ENCODE data around the gene CCS. TPM values are rescaled to one million over a fixed set of nuclear protein-coding genes. Genes with fewer than 3 reads are reported as not detected.

Gene CCS
- total and polyA plus RNA-seq, 2 donors (not counting 1 experiment from before 2014, with no cell fraction given), result 87.8 to 174 TPM

DNA sequence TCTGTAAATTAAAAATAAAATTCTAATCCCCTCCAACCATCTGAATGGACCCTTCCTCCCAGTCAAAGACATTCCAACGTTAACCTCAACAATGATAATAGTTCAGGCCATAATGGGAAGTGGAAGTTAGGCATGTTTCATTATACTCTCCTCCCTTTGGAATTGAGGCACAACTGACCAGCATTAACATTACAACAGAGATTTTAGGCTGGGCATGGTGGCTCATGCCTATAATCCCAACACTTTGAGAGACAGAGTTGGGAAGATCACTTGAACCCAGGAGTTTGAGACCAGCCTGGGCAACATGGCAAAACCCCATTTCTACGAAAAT, 22.2 kb upstream of the CCS start:
- H3K27me3 Mint-ChIP-seq, result peaks cover 30% of the 10 kb centered on the region
- WGBS (ENCODE audit: insufficient coverage), result 100% methylated on average over 1 of the region's 2 CpGs
- H3K27ac Mint-ChIP-seq, result no peak overlapping the region
- Histone ChIP-seq H2AFZ (ENCODE audit: insufficient read depth, low read depth, low read length, poor library complexity, severe bottlenecking) (no peak overlapping the region), H3K79me2 (ENCODE audit: control insufficient read depth, insufficient read depth, low read length) (no peaks in the 10 kb centered on the region), H3K9me3 (ENCODE audit: control extremely low read depth in 1 of 3, control insufficient read depth in 2 of 3, insufficient read depth in 1 of 3, low read length in 2 of 3) (no peaks in the 10 kb centered on the region), H3K27me3 (replicated peaks in 1 of 4; ENCODE audit: control extremely low read depth in 1 of 4, control insufficient read depth in 3 of 4, insufficient read depth in 4 of 4, low read length in 3 of 4) (peaks cover 0 to 22% (median 3%) of the 10 kb centered on the region in 4 experiments), H3K4me3 (ENCODE audit: control extremely low read depth in 1 of 5, extremely low read depth in 1 of 5, insufficient read depth in 1 of 5, low read depth in 2 of 5, low read length in 4 of 5) (no peak overlapping the region), H3K9ac (ENCODE audit: low read length) (no peak overlapping the region), H3K27ac (ENCODE audit: low read length in 2 of 2) (no peak overlapping the region), H4K20me1 (ENCODE audit: control insufficient read depth, insufficient read depth, low read length, poor library complexity, severe bottlenecking) (no peaks in the 10 kb centered on the region), H3K36me3 (replicated peaks in 1 of 2; ENCODE audit: control extremely low read depth in 1 of 2, control insufficient read depth in 1 of 2, extremely low read depth in 1 of 2, insufficient read depth in 2 of 2, low read length in 1 of 2) (no peaks in the 10 kb centered on the region), H3K4me1 (ENCODE audit: control insufficient read depth in 2 of 2, insufficient read depth in 2 of 2, low read length in 2 of 2) (peaks cover 9 to 11% of the 10 kb centered on the region in 2 donors), H3K4me2 (replicated peaks; ENCODE audit: low read depth, low read length, poor library complexity, severe bottlenecking) (no peak overlapping the region)
- CTCF ChIA-PET, result no interaction called here
- H3K4me3 Mint-ChIP-seq, result no peak overlapping the region
- ATAC-seq (ENCODE audit: low read depth) (no peak), DNase-seq (no peak)
- intact Hi-C loops (cut with micrococcal nuclease), result no loop called here
- POLR2A ChIA-PET, result interaction anchor here (0.7 kb wide), 1 partner anchor 463 kb away, joined by 3 read pairs; no protein-coding TSS in a partner anchor
- H3K4me1 Mint-ChIP-seq, result peaks cover 10% of the 10 kb centered on the region
- no peaks in the 10 kb centered on the region for H3K9me3 Mint-ChIP-seq (ENCODE audit: insufficient read depth)
- no peak for TF ChIP-seq EZH2 (IDR thresholded peaks at IDR 0.05; ENCODE audit: borderline replicate concordance, insufficient read depth, low read depth, low read length, poor library complexity, severe bottlenecking)
- TF ChIP-seq, protein P1, sequence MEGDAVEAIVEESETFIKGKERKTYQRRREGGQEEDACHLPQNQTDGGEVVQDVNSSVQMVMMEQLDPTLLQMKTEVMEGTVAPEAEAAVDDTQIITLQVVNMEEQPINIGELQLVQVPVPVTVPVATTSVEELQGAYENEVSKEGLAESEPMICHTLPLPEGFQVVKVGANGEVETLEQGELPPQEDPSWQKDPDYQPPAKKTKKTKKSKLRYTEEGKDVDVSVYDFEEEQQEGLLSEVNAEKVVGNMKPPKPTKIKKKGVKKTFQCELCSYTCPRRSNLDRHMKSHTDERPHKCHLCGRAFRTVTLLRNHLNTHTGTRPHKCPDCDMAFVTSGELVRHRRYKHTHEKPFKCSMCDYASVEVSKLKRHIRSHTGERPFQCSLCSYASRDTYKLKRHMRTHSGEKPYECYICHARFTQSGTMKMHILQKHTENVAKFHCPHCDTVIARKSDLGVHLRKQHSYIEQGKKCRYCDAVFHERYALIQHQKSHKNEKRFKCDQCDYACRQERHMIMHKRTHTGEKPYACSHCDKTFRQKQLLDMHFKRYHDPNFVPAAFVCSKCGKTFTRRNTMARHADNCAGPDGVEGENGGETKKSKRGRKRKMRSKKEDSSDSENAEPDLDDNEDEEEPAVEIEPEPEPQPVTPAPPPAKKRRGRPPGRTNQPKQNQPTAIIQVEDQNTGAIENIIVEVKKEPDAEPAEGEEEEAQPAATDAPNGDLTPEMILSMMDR (IDR thresholded peaks at IDR 0.05), result no peak

- H3K27ac ChIP-seq (ENCODE audit: low read length in 2 of 2), result no peak overlapping the region
- peak overlapping the region in 2 of 5 experiments; percentile 1 to 12 for H3K4me3 ChIP-seq (ENCODE audit: control extremely low read depth in 1 of 5, extremely low read depth in 1 of 5, insufficient read depth in 1 of 5, low read depth in 2 of 5, low read length in 4 of 5)
- H3K9ac ChIP-seq (ENCODE audit: low read length), result no peak overlapping the region
- peaks cover 24% of the 10 kb centered on the region for H3K27me3 Mint-ChIP-seq
- peaks cover 3 to 7% of the 10 kb centered on the region in 2 donors for H3K4me1 ChIP-seq (ENCODE audit: control insufficient read depth in 2 of 2, insufficient read depth in 2 of 2, low read length in 2 of 2)
- H3K4me1 Mint-ChIP-seq, result peaks cover 8% of the 10 kb centered on the region
- intact Hi-C loops (cut with micrococcal nuclease), result loop anchor here (1.0 to 2.0 kb wide), 4 partner anchors 38 to 255 kb away; partner anchors contain the start of gene RBM4
- no peaks in the 10 kb centered on the region for H4K20me1 ChIP-seq (ENCODE audit: control insufficient read depth, insufficient read depth, low read length, poor library complexity, severe bottlenecking)
- H3K27me3 ChIP-seq (replicated peaks in 1 of 4; ENCODE audit: control extremely low read depth in 1 of 4, control insufficient read depth in 3 of 4, insufficient read depth in 4 of 4, low read length in 3 of 4), result no peaks in the 10 kb centered on the region
- peak overlapping the region; percentile 45 for H2AFZ ChIP-seq (ENCODE audit: insufficient read depth, low read depth, low read length, poor library complexity, severe bottlenecking)
- WGBS (ENCODE audit: insufficient coverage), result 24% methylated on average over 20 of the region's 25 CpGs
- no peaks in the 10 kb centered on the region for H3K36me3 ChIP-seq (replicated peaks in 1 of 2; ENCODE audit: control extremely low read depth in 1 of 2, control insufficient read depth in 1 of 2, extremely low read depth in 1 of 2, insufficient read depth in 2 of 2, low read length in 1 of 2)
- ChIA-PET POLR2A (interaction anchor here (1.3 kb wide), 1 partner anchor 99 kb away, joined by 8 read pairs; the partner anchor contains the start of gene RBM4B), CTCF (interaction anchor here (0.6 to 12.2 kb wide), 19 partner anchors 11 to 264 kb away, joined by 3 to 301 read pairs (median 6); partner anchors contain the start of genes CCDC87, CCS, CTSF and RBM4)
- peak; percentile 91 for ATAC-seq (ENCODE audit: low read depth)
- no peaks in the 10 kb centered on the region for H3K79me2 ChIP-seq (ENCODE audit: control insufficient read depth, insufficient read depth, low read length)
- H3K4me3 Mint-ChIP-seq, result peak overlapping the region; percentile 18
- TF ChIP-seq, protein P1 (IDR thresholded peaks at IDR 0.05), result peak; percentile 84
- no peak for TF ChIP-seq EZH2 (IDR thresholded peaks at IDR 0.05; ENCODE audit: borderline replicate concordance, insufficient read depth, low read depth, low read length, poor library complexity, severe bottlenecking)
- DNase-seq, result peak; percentile 85
- H3K27ac Mint-ChIP-seq, result no peak overlapping the region
- H3K9me3 Mint-ChIP-seq (ENCODE audit: insufficient read depth), result peaks cover 3% of the 10 kb centered on the region
- H3K4me2 ChIP-seq (replicated peaks; ENCODE audit: low read depth, low read length, poor library complexity, severe bottlenecking), result peak overlapping the region; percentile 60
- H3K9me3 ChIP-seq (ENCODE audit: control extremely low read depth in 1 of 3, control insufficient read depth in 2 of 3, insufficient read depth in 1 of 3, low read length in 2 of 3), result peaks cover 3 to 14% (median 5%) of the 10 kb centered on the region in 3 donors
Observed at GRCh38 chr11:66579017-66579606, 13.9 kb upstream of the CCS start.

Measured in B cell (primary cell).